Measurements from ENCODE around the gene CCDC9B. TPM values are rescaled to one million over a fixed set of nuclear protein-coding genes. Genes with fewer than 3 reads are reported as not detected.

Gene CCDC9B
- total and polyA plus RNA-seq, 2 experiments from 2014 or later: 8.2 to 14.6 TPM

GRCh38 chr15:40382580-40383456, 42.1 kb upstream of the CCDC9B start, which contains the start of gene KNSTRN:
Gene KNSTRN, plus strand, starts transcription at chr15:40382721. Its CDS starts 115 bp downstream, at chr15:40382836.
- H3K27me3 ChIP-seq: no peaks in the 10 kb centered on the region
- H3K4me1 ChIP-seq (ENCODE audit: low read depth): no peaks in the 10 kb centered on the region
- H3K27ac ChIP-seq: peak within 1 kb of the TSS; percentile 59
- peak; percentile 95 to 96 for DNase-seq (ENCODE audit: low read depth in 1 of 2, low spot score in 1 of 2)
- H3K36me3 ChIP-seq: peaks cover 14% of the 10 kb centered on the region
- TF ChIP-seq CTCF (IDR thresholded peaks at IDR 0.05; ENCODE audit: low read depth, low read length): no peak
- H3K4me3 ChIP-seq: peak within 1 kb of the TSS; percentile 53
- no peaks in the 10 kb centered on the region for H3K9me3 ChIP-seq (ENCODE audit: low read depth)

GRCh38 chr15:40381818-40382529, 41.2 kb upstream of the CCDC9B start:
- no peak overlapping the region for H3K27ac ChIP-seq
- TF ChIP-seq CTCF (IDR thresholded peaks at IDR 0.05; ENCODE audit: low read depth, low read length): no peak
- no peak for DNase-seq (ENCODE audit: low read depth in 1 of 2, low spot score in 1 of 2)
- H3K27me3 ChIP-seq: no peaks in the 10 kb centered on the region
- H3K9me3 ChIP-seq (ENCODE audit: low read depth): no peaks in the 10 kb centered on the region
- no peaks in the 10 kb centered on the region for H3K4me1 ChIP-seq (ENCODE audit: low read depth)
- peaks cover 9% of the 10 kb centered on the region for H3K36me3 ChIP-seq
- no peak overlapping the region for H3K4me3 ChIP-seq

GRCh38 chr15:40380636-40381035, 39.9 kb upstream of the CCDC9B start:
- no peak overlapping the region for H3K4me3 ChIP-seq
- DNase-seq (ENCODE audit: low read depth in 1 of 2, low spot score in 1 of 2): no peak
- H3K27ac ChIP-seq: no peak overlapping the region
- no peaks in the 10 kb centered on the region for H3K9me3 ChIP-seq (ENCODE audit: low read depth)
- no peaks in the 10 kb centered on the region for H3K36me3 ChIP-seq
- no peaks in the 10 kb centered on the region for H3K4me1 ChIP-seq (ENCODE audit: low read depth)
- no peaks in the 10 kb centered on the region for H3K27me3 ChIP-seq
- no peak for TF ChIP-seq CTCF (IDR thresholded peaks at IDR 0.05; ENCODE audit: low read depth, low read length)

GRCh38 chr15:40379853-40380252, 39.1 kb upstream of the CCDC9B start:
- no peak for TF ChIP-seq CTCF (IDR thresholded peaks at IDR 0.05; ENCODE audit: low read depth, low read length)
- Histone ChIP-seq H3K4me3 (no peak overlapping the region), H3K9me3 (ENCODE audit: low read depth) (no peaks in the 10 kb centered on the region), H3K27ac (no peak overlapping the region), H3K27me3 (no peaks in the 10 kb centered on the region), H3K36me3 (no peaks in the 10 kb centered on the region), H3K4me1 (ENCODE audit: low read depth) (no peaks in the 10 kb centered on the region)
- peak in 1 of 2 donors; percentile 98 for DNase-seq (ENCODE audit: low read depth in 1 of 2, low spot score in 1 of 2)

GRCh38 chr15:40379374-40379773, 38.6 kb upstream of the CCDC9B start:
- no peaks in the 10 kb centered on the region for H3K4me1 ChIP-seq (ENCODE audit: low read depth)
- no peak overlapping the region for H3K27ac ChIP-seq
- H3K36me3 ChIP-seq: no peaks in the 10 kb centered on the region
- no peak overlapping the region for H3K4me3 ChIP-seq
- no peaks in the 10 kb centered on the region for H3K9me3 ChIP-seq (ENCODE audit: low read depth)
- DNase-seq (ENCODE audit: low read depth in 1 of 2, low spot score in 1 of 2): no peak
- TF ChIP-seq CTCF (IDR thresholded peaks at IDR 0.05; ENCODE audit: low read depth, low read length): no peak
- H3K27me3 ChIP-seq: no peaks in the 10 kb centered on the region

Measured in cardiac muscle cell (in vitro differentiated cells and primary cell).